GOT3 (cell line): Measurements from ENCODE around the gene TSC22D2.

ENCODE experiments used
- DNase-seq: peaks from one replicate; lab custom pipeline; 2025; ENCODE audit warnings: mixed read lengths; lab: John Stamatoyannopoulos, UW

The TSC22D2 gene

DNA sequence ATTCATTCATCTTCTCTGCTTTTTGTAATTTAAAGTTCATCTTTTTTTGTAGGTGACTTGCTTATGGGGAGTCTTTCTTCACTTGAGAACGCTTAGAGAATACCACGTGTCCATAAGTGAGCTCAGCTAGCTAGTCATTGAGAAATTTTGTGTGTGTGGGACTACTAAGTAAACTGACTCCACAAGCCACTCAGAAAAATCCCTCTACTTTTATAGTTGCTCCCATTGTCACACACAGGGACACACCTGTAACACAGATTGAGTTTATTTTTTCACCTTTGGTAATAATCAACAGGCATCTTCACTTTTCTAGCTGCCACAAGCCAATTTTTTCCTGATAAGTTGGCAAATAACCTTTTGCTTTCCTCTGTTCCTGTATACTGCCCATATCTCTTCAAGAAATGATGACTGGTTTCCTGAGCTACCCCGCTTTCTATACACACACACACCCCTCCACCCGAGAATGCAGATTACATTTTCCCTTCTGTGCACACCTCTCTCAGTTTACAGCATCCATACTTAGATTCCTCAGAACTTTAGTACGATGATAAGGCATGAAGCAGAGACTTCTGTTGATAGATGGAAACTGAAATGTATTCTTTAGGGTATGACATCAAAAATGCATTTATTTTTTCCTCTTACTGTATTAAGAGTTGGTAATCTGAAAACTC, 4.6 kb downstream of the TSC22D2 start:
- DNase-seq, result no peak

- DNase-seq, result no peak
Observed at GRCh38 chr3:150414258-150414657, 6.2 kb downstream of the TSC22D2 start.

GRCh38 chr3:150414959-150415358, 6.9 kb downstream of the TSC22D2 start:
- DNase-seq, result no peak

- no peak for DNase-seq
Observed at GRCh38 chr3:150419076-150419868, 11.2 kb downstream of the TSC22D2 start.

DNA sequence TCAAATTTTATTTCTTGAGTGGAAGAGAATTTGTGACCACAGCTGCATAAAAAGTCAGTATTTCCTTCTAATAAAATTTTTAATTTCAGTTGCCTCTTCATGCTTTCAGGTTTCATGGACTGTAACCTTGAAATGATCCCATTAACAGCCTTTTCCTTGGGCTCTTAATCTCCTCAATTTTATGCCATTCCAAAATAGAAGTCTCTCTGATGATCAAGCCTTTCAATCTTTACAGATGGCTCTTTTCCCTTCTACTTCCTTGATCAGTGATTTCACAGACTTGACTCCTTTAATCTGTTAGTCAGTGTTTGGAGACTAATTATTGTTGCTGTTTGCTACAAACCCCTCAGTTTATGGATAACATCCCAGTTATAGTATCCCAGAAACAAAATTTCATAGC, 11.9 kb downstream of the TSC22D2 start:
- DNase-seq, result no peak

- DNase-seq, result no peak
Observed at GRCh38 chr3:150421256-150421655, 13.2 kb downstream of the TSC22D2 start.

- no peak for DNase-seq
Observed at GRCh38 chr3:150421799-150422548, 13.9 kb downstream of the TSC22D2 start.

DNA sequence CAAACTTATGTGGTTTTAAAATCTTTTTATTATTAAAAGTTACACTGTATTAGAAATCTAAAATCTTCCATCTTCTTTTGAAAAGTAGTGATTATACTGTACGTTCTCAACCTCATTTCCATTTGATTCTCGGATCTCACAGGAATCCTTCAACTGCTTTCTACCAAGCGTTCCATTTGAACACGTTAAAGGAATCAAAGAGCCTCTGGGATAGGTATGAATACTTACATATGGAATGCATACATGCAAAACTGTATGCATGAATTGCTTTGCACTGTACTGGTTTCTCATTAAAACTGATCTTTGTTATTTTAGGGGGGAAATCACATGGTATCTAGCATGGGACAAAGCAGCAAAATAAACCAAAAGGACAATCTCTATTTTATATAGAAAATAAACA, 14.8 kb downstream of the TSC22D2 start:
- no peak for DNase-seq

GRCh38 chr3:150423761-150424160, 15.7 kb downstream of the TSC22D2 start:
- no peak for DNase-seq

DNA sequence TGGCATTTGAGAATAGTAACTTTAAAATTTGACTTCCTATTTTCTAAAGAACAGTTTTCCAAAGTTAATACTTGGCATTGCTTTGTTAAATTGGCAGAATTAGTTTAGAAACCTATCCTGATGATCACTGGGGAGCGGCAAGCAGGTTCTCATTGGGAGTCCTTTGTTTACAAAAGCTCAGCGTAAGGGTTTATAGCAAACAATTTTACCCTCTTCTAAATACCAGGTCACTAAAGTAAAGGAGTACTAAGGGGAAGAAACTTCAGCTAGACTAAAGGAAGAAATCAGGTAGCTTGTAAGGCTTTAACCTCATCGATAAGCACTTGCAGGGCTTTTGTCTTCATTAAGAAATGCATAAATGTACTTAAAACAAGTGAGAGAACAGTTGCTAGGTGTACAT, 18.2 kb downstream of the TSC22D2 start:
- DNase-seq, result no peak

GRCh38 chr3:150428562-150428961, 20.5 kb downstream of the TSC22D2 start:
- no peak for DNase-seq

GRCh38 chr3:150429767-150430671, 21.9 kb downstream of the TSC22D2 start:
- no peak for DNase-seq

GRCh38 chr3:150433347-150433746, 25.2 kb downstream of the TSC22D2 start:
- DNase-seq, result no peak

- DNase-seq, result no peak
Observed at GRCh38 chr3:150434234-150434633, 26.1 kb downstream of the TSC22D2 start.

- DNase-seq, result no peak
Observed at GRCh38 chr3:150436161-150436560, 28.1 kb downstream of the TSC22D2 start.

DNA sequence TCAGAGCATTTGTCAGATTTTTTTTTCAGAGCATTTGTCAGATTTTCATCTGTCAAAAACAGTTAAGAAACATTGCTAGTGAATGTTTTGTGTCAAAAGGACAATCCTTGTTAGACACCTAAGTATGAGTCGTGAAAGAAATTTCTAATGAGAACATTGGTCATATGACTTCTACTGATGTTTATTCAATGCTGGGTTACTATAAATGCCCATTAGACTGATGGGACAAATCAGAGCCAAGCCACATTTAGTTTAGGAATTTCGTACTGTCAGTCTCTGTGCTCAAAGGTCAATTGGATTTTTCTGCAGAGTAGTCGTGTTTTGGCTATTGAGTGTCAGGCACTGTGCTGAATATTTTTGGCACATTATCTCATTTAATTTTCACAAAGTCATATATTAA, 31.6 kb downstream of the TSC22D2 start:
- no peak for DNase-seq

DNA sequence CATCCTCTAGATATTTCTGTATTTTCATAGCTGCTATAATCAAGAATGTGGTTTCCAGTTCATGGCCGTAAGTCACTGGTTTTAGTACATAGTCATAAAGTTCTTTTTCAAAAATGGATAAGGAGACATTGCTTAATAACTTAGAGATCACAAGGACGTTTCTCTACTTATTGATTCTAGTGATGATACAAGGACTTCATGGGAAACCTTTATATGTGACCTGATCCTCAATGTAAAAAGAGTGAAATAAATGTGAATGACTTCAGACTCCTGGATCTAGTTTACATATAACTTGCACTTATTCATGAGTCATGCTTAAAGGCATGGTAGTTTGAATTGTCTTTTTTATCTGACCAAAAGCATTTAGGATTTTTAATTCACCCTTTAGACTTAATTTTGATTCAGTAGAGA, 35.2 kb downstream of the TSC22D2 start:
- no peak for DNase-seq

DNA sequence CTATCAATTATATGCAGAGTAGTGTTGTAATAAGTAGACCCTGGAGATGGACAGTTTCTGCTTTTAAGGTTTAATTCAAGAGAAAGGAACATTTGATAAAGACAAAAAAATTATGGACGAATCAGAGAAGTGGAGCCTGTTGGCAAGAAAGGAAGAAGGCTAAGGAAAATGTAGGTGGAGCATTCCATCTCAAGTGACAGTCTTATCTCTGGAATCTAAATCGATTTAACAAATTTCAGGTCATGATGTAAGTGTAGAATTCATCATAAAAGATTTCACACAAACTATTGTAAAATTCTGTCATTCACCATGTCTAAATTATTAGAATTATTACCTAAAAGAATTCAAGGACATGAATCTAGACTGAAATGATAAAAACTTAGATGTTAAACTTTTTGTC, 36.3 kb downstream of the TSC22D2 start:
- no peak for DNase-seq

DNA sequence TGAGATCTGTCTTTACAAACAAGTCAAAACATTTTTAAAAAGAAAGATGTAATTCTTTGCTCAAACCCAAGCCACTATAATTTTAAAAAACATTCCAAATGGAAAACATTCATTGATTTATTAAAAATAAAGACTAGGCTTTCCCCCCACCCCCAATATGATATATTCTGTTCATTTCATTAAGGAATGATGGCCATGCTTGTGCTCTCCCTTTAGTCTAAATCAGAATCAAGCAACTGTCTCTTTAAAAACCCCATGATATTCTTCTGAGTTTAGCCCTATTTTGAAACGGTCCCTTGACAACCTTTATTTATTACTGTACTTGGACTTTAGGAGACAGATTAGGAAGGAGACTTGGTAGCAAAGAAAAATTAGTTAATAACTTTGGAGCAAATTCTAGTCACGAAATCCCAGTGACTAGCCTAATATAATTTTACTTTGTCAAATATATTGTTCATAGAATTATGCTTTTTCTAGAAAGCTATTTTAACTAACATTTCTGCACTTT, 38.4 kb downstream of the TSC22D2 start:
- DNase-seq, result no peak

GRCh38 chr3:150447084-150447483, 39.0 kb downstream of the TSC22D2 start:
- no peak for DNase-seq

- no peak for DNase-seq
Observed at GRCh38 chr3:150447631-150448465, 39.8 kb downstream of the TSC22D2 start.
